Osteocyte (in vitro differentiated cells): ENCODE measurements around the gene BRF1. TPM values are rescaled to one million over a fixed set of nuclear protein-coding genes. Genes with fewer than 3 reads are reported as not detected.

ENCODE experiments used
- DNase-seq: peaks from one replicate; pipeline ENCODE4 v3.0.0; 2021; ENCODE audit warnings: mixed read lengths; ENCODE audit not compliant: unreplicated experiment; ENCODE audit errors: extremely low spot score
- H3K27ac Mint-ChIP-seq: one replicate; pipeline ENCODE4 v1.8.0; 2021; ENCODE audit warnings: mild to moderate bottlenecking, mixed read lengths; ENCODE audit not compliant: unreplicated experiment
- H3K27me3 Mint-ChIP-seq: one replicate; pipeline ENCODE4 v1.8.0; 2021; ENCODE audit warnings: mixed read lengths; ENCODE audit not compliant: unreplicated experiment
- H3K36me3 Mint-ChIP-seq: one replicate; pipeline ENCODE4 v1.8.0; 2021; ENCODE audit warnings: mixed read lengths; ENCODE audit not compliant: unreplicated experiment
- H3K4me1 Mint-ChIP-seq: one replicate; pipeline ENCODE4 v1.8.0; 2021; ENCODE audit warnings: mixed read lengths; ENCODE audit not compliant: unreplicated experiment
- H3K4me3 Mint-ChIP-seq: one replicate; pipeline ENCODE4 v1.8.0; 2021; ENCODE audit warnings: mild to moderate bottlenecking, moderate library complexity, mixed read lengths; ENCODE audit not compliant: unreplicated experiment
- H3K9me3 Mint-ChIP-seq: one replicate; pipeline ENCODE4 v1.8.0; 2021; ENCODE audit warnings: mixed read lengths; ENCODE audit not compliant: unreplicated experiment
- CTCF ChIP-seq: fragments of 200-600 bp; sonication (generic); IDR thresholded peaks from 2 replicates; pipeline ENCODE4 v1.5.0; 2021; ENCODE audit warnings: antibody characterized with exemption, mild to moderate bottlenecking, moderate library complexity
- total RNA-seq: library from RNA; stranded (reverse); gene quantifications from 2 replicates; pipeline ENCODE4 v1.2.1, GENCODE V29; 2021

BRF1 gene
- total RNA-seq, 1 donor from 2014 or later, result 43.5 TPM

GRCh38 chr14:105180592-105181548 lies 119.9 kb downstream of the BRF1 start, which contains the start of gene NUDT14:
Gene NUDT14 (minus strand): TSS chr14:105181312. CDS start chr14:105181209, 103 bp downstream.
- H3K4me1 Mint-ChIP-seq, result peaks cover 7% of the 10 kb centered on the region
- no peak for TF ChIP-seq CTCF
- H3K9me3 Mint-ChIP-seq, result no peaks in the 10 kb centered on the region
- H3K4me3 Mint-ChIP-seq, result peak within 1 kb of the TSS; percentile 71
- H3K36me3 Mint-ChIP-seq, result no peaks in the 10 kb centered on the region
- peaks cover 3% of the 10 kb centered on the region for H3K27me3 Mint-ChIP-seq
- peak; percentile 89 for DNase-seq
- H3K27ac Mint-ChIP-seq, result no peak within 1 kb of the TSS

GRCh38 chr14:105179191-105179590 lies 121.6 kb downstream of the BRF1 start:
- peaks cover 3% of the 10 kb centered on the region for H3K27me3 Mint-ChIP-seq
- H3K27ac Mint-ChIP-seq, result no peak overlapping the region
- H3K4me3 Mint-ChIP-seq, result no peak overlapping the region
- H3K36me3 Mint-ChIP-seq, result no peaks in the 10 kb centered on the region
- no peak for TF ChIP-seq CTCF
- H3K9me3 Mint-ChIP-seq, result no peaks in the 10 kb centered on the region
- DNase-seq, result no peak
- H3K4me1 Mint-ChIP-seq, result peaks cover 7% of the 10 kb centered on the region

- H3K27ac Mint-ChIP-seq, result no peak overlapping the region
- H3K27me3 Mint-ChIP-seq, result peaks cover 3% of the 10 kb centered on the region
- no peak for DNase-seq
- no peak overlapping the region for H3K4me3 Mint-ChIP-seq
- no peaks in the 10 kb centered on the region for H3K36me3 Mint-ChIP-seq
- H3K4me1 Mint-ChIP-seq, result peaks cover 7% of the 10 kb centered on the region
- TF ChIP-seq CTCF, result no peak
- no peaks in the 10 kb centered on the region for H3K9me3 Mint-ChIP-seq
These were observed 122.0 kb downstream of the BRF1 start for GRCh38 chr14:105178868-105179140.

- Mint-ChIP-seq H3K4me3 (no peak overlapping the region), H3K27ac (no peak overlapping the region), H3K27me3 (peaks cover 3% of the 10 kb centered on the region), H3K4me1 (peaks cover 7% of the 10 kb centered on the region), H3K9me3 (no peaks in the 10 kb centered on the region), H3K36me3 (no peaks in the 10 kb centered on the region)
- no peak for DNase-seq
- no peak for TF ChIP-seq CTCF
These were observed 122.5 kb downstream of the BRF1 start for GRCh38 chr14:105178069-105178867.

GRCh38 chr14:105177082-105177481 lies 123.7 kb downstream of the BRF1 start:
- H3K27me3 Mint-ChIP-seq, result peaks cover under 1% of the 10 kb centered on the region
- DNase-seq, result no peak
- peaks cover 4% of the 10 kb centered on the region for H3K4me1 Mint-ChIP-seq
- H3K27ac Mint-ChIP-seq, result no peak overlapping the region
- no peaks in the 10 kb centered on the region for H3K36me3 Mint-ChIP-seq
- no peak for TF ChIP-seq CTCF
- no peaks in the 10 kb centered on the region for H3K9me3 Mint-ChIP-seq
- no peak overlapping the region for H3K4me3 Mint-ChIP-seq
